Thyroid gland (tissue), 4 donors: Measurements from ENCODE around the gene TFR2. TPM values are rescaled to one million over a fixed set of nuclear protein-coding genes. Genes with fewer than 3 reads are reported as not detected.

Experiments used
- DNase-seq, 2 donors: peaks; one replicate each; pipeline ENCODE4 v3.0.0-alpha.2; 2019
- H3K27ac ChIP-seq, 3 donors: fragments of 200-600 bp; sonication (generic); 1 replicate in 2 of 3; 2 replicates in 1 of 3; pipeline ENCODE4 v1.5.1; 2016 to 2019; ENCODE audit warnings: mild to moderate bottlenecking in 1 of 3, moderate library complexity in 1 of 3
- H3K27me3 ChIP-seq: fragments of 200-600 bp; sonication (generic); one replicate; pipeline ENCODE4 v1.5.1; 2019
- H3K36me3 ChIP-seq, 2 donors: fragments of 200-600 bp; sonication (generic); one replicate each; pipeline ENCODE4 v1.5.1; 2016 to 2019
- H3K4me1 ChIP-seq, 2 donors: fragments of 200-600 bp; sonication (generic); one replicate each; pipeline ENCODE4 v1.5.1; 2017 to 2019
- H3K4me3 ChIP-seq, 3 donors: fragments of 200-600 bp; sonication (generic); replicated peaks in 1 of 3; 1 replicate in 2 of 3; 2 replicates in 1 of 3; pipeline ENCODE4 v1.5.1; 2016; ENCODE audit warnings: mild to moderate bottlenecking in 1 of 3
- H3K9me3 ChIP-seq: fragments of 200-600 bp; sonication (generic); one replicate; pipeline ENCODE4 v1.5.1; 2017
- CTCF ChIP-seq, 6 experiments: fragments of 200-600 bp in 3 of 6; fragments of 450-650 bp in 3 of 6; sonication (generic) in 3 of 6; IDR thresholded peaks; one replicate each; pipeline ENCODE4 v1.5.1; 2016 to 2019; ENCODE audit warnings: antibody characterized with exemption in 6 of 6, mild to moderate bottlenecking in 2 of 6, inconsistent platforms in 1 of 6, moderate library complexity in 1 of 6
- POLR2A ChIP-seq, 2 donors: fragments of 450-650 bp; IDR thresholded peaks; one replicate each; pipeline ENCODE4 v1.6.1; 2017; ENCODE audit warnings: antibody characterized with exemption in 2 of 2, mild to moderate bottlenecking in 2 of 2, moderate library complexity in 1 of 2
- WGBS, 2 donors: methylation state at CpG; one replicate each; pipeline ENCODE4 v1.1.5; 2017; 5-methylcytosine and 5-hydroxymethylcytosine counted together
- intact Hi-C: fragments of 100-400 bp; cut with DNase I; formaldehyde crosslinking; loops from one replicate; pipeline ENCODE4 v1.15.1; 2023
- total RNA-seq, 4 donors: library from RNA; depleted of rRNA; stranded (reverse); fragments of >200 nt; gene quantifications; one replicate each; pipeline ENCODE4 v1.2.3, GENCODE V29; 2016

The TFR2 gene
- under 1 TPM in 2 of 4 donors, not detected in 2; 0.22 to 0.27 TPM for total RNA-seq

GRCh38 chr7:100641463-100641859 is at the start of gene TFR2:
TSS of gene TFR2 (minus strand) at chr7:100641552. CDS start at chr7:100641509, 43 bp downstream.
- DNase-seq = no peak
- H3K4me3 ChIP-seq = no peak within 1 kb of the TSS
- intact Hi-C loops = no loop called here

GRCh38 chr7:100689230-100690135 is 48.1 kb upstream of the TFR2 start:
- H3K9me3 ChIP-seq = no peaks in the 10 kb centered on the region
- peaks cover 25 to 40% of the 10 kb centered on the region in 2 donors for H3K4me1 ChIP-seq
- no peak for DNase-seq
- H3K36me3 ChIP-seq = peaks cover 43 to 45% of the 10 kb centered on the region in 2 donors
- TF ChIP-seq POLR2A (IDR thresholded peaks at IDR 0.05) = no peak
- no peak for TF ChIP-seq CTCF (IDR thresholded peaks at IDR 0.05)
- WGBS, 2 donors = 85 to 88% methylated on average over 16 to 17 of the region's 18 CpGs
- intact Hi-C loops = loop anchor here (5.0 to 10.0 kb wide), 2 partner anchors 122 to 225 kb away; partner anchors contain the start of gene SPACDR
- no peaks in the 10 kb centered on the region for H3K27me3 ChIP-seq
- no peak overlapping the region for H3K27ac ChIP-seq
- H3K4me3 ChIP-seq = no peak overlapping the region

More at GRCh38 chr7:100641463-100641859, at the start of gene TFR2:
- Histone ChIP-seq H3K36me3 (no peaks in the 10 kb centered on the region), H3K27me3 (no peaks in the 10 kb centered on the region), H3K9me3 (no peaks in the 10 kb centered on the region), H3K4me1 (no peaks in the 10 kb centered on the region), H3K27ac (no peak within 1 kb of the TSS)
- 56 to 60% methylated on average over 10 of the region's 10 CpGs for WGBS, 2 donors
- no peak for TF ChIP-seq POLR2A (IDR thresholded peaks at IDR 0.05)

- Histone ChIP-seq H3K36me3 (peaks cover 54 to 56% of the 10 kb centered on the region in 2 donors), H3K27ac (no peak overlapping the region)
Observed at GRCh38 chr7:100688326-100688860, 47.0 kb upstream of the TFR2 start.

GRCh38 chr7:100687751-100688300 is 46.5 kb upstream of the TFR2 start:
- Histone ChIP-seq H3K4me3 (no peak overlapping the region), H3K36me3 (peaks cover 59 to 62% of the 10 kb centered on the region in 2 donors), H3K27me3 (no peaks in the 10 kb centered on the region), H3K4me1 (peaks cover 22 to 37% of the 10 kb centered on the region in 2 donors), H3K9me3 (no peaks in the 10 kb centered on the region), H3K27ac (no peak overlapping the region)
- no peak for DNase-seq
- WGBS, 2 donors = 81 to 94% methylated on average over 12 to 25 of the region's 25 CpGs
- intact Hi-C loops = loop anchor here (5.0 to 10.0 kb wide), 2 partner anchors 121 to 223 kb away; partner anchors contain the start of gene SPACDR
- no peak for TF ChIP-seq CTCF (IDR thresholded peaks at IDR 0.05)

More at GRCh38 chr7:100688326-100688860, 47.0 kb upstream of the TFR2 start:
- intact Hi-C loops = loop anchor here (5.0 to 10.0 kb wide), 2 partner anchors 121 to 224 kb away; partner anchors contain the start of gene SPACDR
- Histone ChIP-seq H3K4me3 (no peak overlapping the region), H3K4me1 (peaks cover 25 to 39% of the 10 kb centered on the region in 2 donors), H3K27me3 (no peaks in the 10 kb centered on the region), H3K9me3 (no peaks in the 10 kb centered on the region)
- no peak for DNase-seq
- TF ChIP-seq POLR2A (IDR thresholded peaks at IDR 0.05) = no peak
- no peak for TF ChIP-seq CTCF (IDR thresholded peaks at IDR 0.05)
- 78 to 86% methylated on average over 10 to 16 of the region's 16 CpGs for WGBS, 2 donors

- intact Hi-C loops = loop anchor here (5.0 to 10.0 kb wide), 2 partner anchors 120 to 222 kb away; partner anchors contain the start of gene SPACDR
- peaks cover 18 to 32% of the 10 kb centered on the region in 2 donors for H3K4me1 ChIP-seq
Observed at GRCh38 chr7:100687261-100687660, 45.9 kb upstream of the TFR2 start.

More at GRCh38 chr7:100687261-100687660, 45.9 kb upstream of the TFR2 start:
- H3K27me3 ChIP-seq = no peaks in the 10 kb centered on the region
- WGBS, 2 donors = 91 to 95% methylated on average over 16 to 22 of the region's 22 CpGs
- H3K36me3 ChIP-seq = peaks cover 63 to 66% of the 10 kb centered on the region in 2 donors
- H3K4me3 ChIP-seq = no peak overlapping the region
- TF ChIP-seq POLR2A (IDR thresholded peaks at IDR 0.05) (no peak), CTCF (IDR thresholded peaks at IDR 0.05) (no peak)
- DNase-seq = no peak
- H3K27ac ChIP-seq = no peak overlapping the region
- no peaks in the 10 kb centered on the region for H3K9me3 ChIP-seq
